K562 (cell line): ENCODE measurements around the gene SVIL. TPM values are rescaled to one million over a fixed set of nuclear protein-coding genes. Genes with fewer than 3 reads are reported as not detected.

ENCODE experiments used
- ATAC-seq: fragments of 200-7000 bp; cut with Tn5 transposase; 3 replicates; pipeline ENCODE4 v1.9.1; 2020; ENCODE audit warnings: moderate library complexity
- BruUV-seq: library from RNA; stranded (reverse); fragments of 400-500 nt; replicated peaks from 2 replicates; lab custom pipeline; 2021; lab: Mats Ljungman, UMichigan
- CTCF ChIA-PET: fragments of 300-600 bp; formaldehyde crosslinking; extraction: SDS; loops from one replicate; lab custom pipeline; 2021; ENCODE audit warnings: low intra/inter-chr PET ratio; lab: Yijun Ruan, JAX
- POLR2A ChIA-PET: fragments of 300-600, 350-650 bp; sonication (Branson Sonifier 250); formaldehyde crosslinking; extraction: SDS; loops from one replicate; lab custom pipeline; 2021; ENCODE audit warnings: antibody characterized with exemption, inconsistent platforms; lab: Yijun Ruan, JAX
- DNase-seq, 4 experiments: peaks; one replicate each; pipeline versions ENCODE4 v3.0.0 to v3.0.0-alpha.2; 2011 to 2018; ENCODE audit warnings: low spot score in 3 of 4, mixed read lengths in 3 of 4; ENCODE audit errors: extremely low read depth in 1 of 4
- FAIRE-seq: peaks from 2 replicates; lab custom pipeline; 2011; peaks lifted over from hg19 to GRCh38; lab: Jason Lieb, UNC
- H2AFZ ChIP-seq: 2 replicates; pipeline ENCODE4 v1.6.0; 2011; ENCODE audit warnings: low read depth, low read length, control low read depth, inconsistent platforms
- H3K27ac ChIP-seq: fragments of 200-600 bp; 3 replicates; pipeline ENCODE4 v1.8.0; 2011; ENCODE audit warnings: low read depth, mild to moderate bottlenecking, control low read depth, inconsistent platforms, low read length, moderate library complexity, mixed read lengths; ENCODE audit errors: extremely low read depth
- H3K27me3 ChIP-seq, 2 experiments: fragments of 300-600 bp in 1 of 2; 2 replicates in 1 of 2; 3 replicates in 1 of 2; pipeline versions ENCODE4 v1.6.0 to v1.8.0; 2011; ENCODE audit warnings: inconsistent platforms in 2 of 2, low read length in 2 of 2, mild to moderate bottlenecking in 1 of 2, mixed read lengths in 1 of 2, moderate library complexity in 1 of 2; ENCODE audit not compliant: control insufficient read depth in 2 of 2, insufficient read depth in 2 of 2
- H3K36me3 ChIP-seq: fragments of 300-600 bp; 3 replicates; pipeline ENCODE4 v1.8.0; 2011; ENCODE audit warnings: mild to moderate bottlenecking, low read length, inconsistent platforms; ENCODE audit not compliant: control insufficient read depth, insufficient read depth
- H3K4me1 ChIP-seq, 2 experiments: fragments of 200-600 bp in 1 of 2; replicated peaks in 1 of 2; 2 replicates in 1 of 2; 3 replicates in 1 of 2; pipeline versions ENCODE4 v1.5.1 to v1.8.0; 2011; ENCODE audit warnings: inconsistent platforms in 2 of 2, low read length in 2 of 2, mild to moderate bottlenecking in 1 of 2, mixed read lengths in 1 of 2, moderate library complexity in 1 of 2; ENCODE audit not compliant: control insufficient read depth in 2 of 2, insufficient read depth in 2 of 2
- H3K4me2 ChIP-seq: 2 replicates; pipeline ENCODE4 v1.6.1; 2011; ENCODE audit warnings: low read length, control low read depth, inconsistent platforms, mixed read lengths; ENCODE audit not compliant: insufficient read depth
- H3K4me3 ChIP-seq: fragments of 200-600 bp; sonication (generic), shearing (Covaris generic); 2 replicates; pipeline ENCODE4 v1.5.1; 2016; ENCODE audit warnings: control low read depth, inconsistent platforms
- H3K79me2 ChIP-seq: fragments of 200-600 bp; 3 replicates; pipeline ENCODE4 v1.8.0; 2011; ENCODE audit warnings: low read length, inconsistent platforms; ENCODE audit not compliant: control insufficient read depth, insufficient read depth
- H3K9ac ChIP-seq, 2 experiments: 2 replicates each; pipeline versions ENCODE4 v1.6.0 to v1.6.1; 2011; ENCODE audit warnings: low read depth in 2 of 2, low read length in 2 of 2, control low read depth in 1 of 2, inconsistent platforms in 1 of 2, mild to moderate bottlenecking in 1 of 2, mixed read lengths in 1 of 2; ENCODE audit not compliant: insufficient read depth in 1 of 2
- H3K9me1 ChIP-seq: one replicate; pipeline ENCODE4 v1.6.0; 2011; ENCODE audit warnings: inconsistent platforms, mild to moderate bottlenecking, low read length, moderate library complexity; ENCODE audit not compliant: control insufficient read depth, insufficient read depth
- H3K9me3 ChIP-seq: replicated peaks from 2 replicates; pipeline ENCODE4 v1.5.1; 2011; ENCODE audit warnings: low read depth, low read length, inconsistent platforms; ENCODE audit not compliant: control insufficient read depth, insufficient read depth
- H4K20me1 ChIP-seq: replicated peaks from 2 replicates; pipeline ENCODE4 v1.6.1; 2011; ENCODE audit warnings: low read length, inconsistent platforms, mixed read lengths; ENCODE audit not compliant: control insufficient read depth, insufficient read depth
- CBX3 ChIP-seq, 2 experiments: IDR thresholded peaks; 1 replicate in 1 of 2; 2 replicates in 1 of 2; pipeline ENCODE4 v1.6.1; 2012; ENCODE audit warnings: inconsistent platforms in 2 of 2, low read length in 2 of 2, borderline replicate concordance in 1 of 2, control low read depth in 1 of 2
- CC2D1A ChIP-seq: fragments of 450-650 bp; IDR thresholded peaks from 2 replicates; pipeline ENCODE4 v1.6.1; 2017; ENCODE audit warnings: mild to moderate bottlenecking
- CEBPB ChIP-seq: fragments of 450-650 bp; IDR thresholded peaks from 2 replicates; pipeline ENCODE4 v1.6.1; 2016; ENCODE audit warnings: missing genetic modification characterization, missing compliant biosample characterization
- NRF1 ChIP-seq, 2 experiments: fragments of 450-650 bp; IDR thresholded peaks in 1 of 2; conservative IDR thresholded peaks in 1 of 2; 2 replicates each; pipeline ENCODE4 v1.6.1; 2014; ENCODE audit warnings: mild to moderate bottlenecking in 2 of 2
- USF2 ChIP-seq: sonication (generic); formaldehyde crosslinking; IDR thresholded peaks from 2 replicates; pipeline ENCODE4 v1.5.0; 2020; ENCODE audit warnings: missing genetic modification reagents
- VEZF1 ChIP-seq: fragments of 200-800 bp; sonication (Bioruptor generic); IDR thresholded peaks from 2 replicates; pipeline ENCODE4 v1.6.1; 2017; ENCODE audit warnings: missing genetic modification characterization, missing compliant biosample characterization
- YY1 ChIP-seq, 3 experiments: IDR thresholded peaks; 2 replicates each; pipeline ENCODE4 v1.6.1; 2011; ENCODE audit warnings: low read length in 2 of 3, mild to moderate bottlenecking in 2 of 3, moderate library complexity in 2 of 3, borderline replicate concordance in 1 of 3, control low read depth in 1 of 3, low read depth in 1 of 3; ENCODE audit not compliant: insufficient read depth in 3 of 3, insufficient replicate concordance in 2 of 3, control insufficient read depth in 1 of 3, insufficient read length in 1 of 3; ENCODE audit errors: extremely low read depth in 1 of 3
- WGBS: fragments of 100-300 bp; shearing (Covaris generic); methylation state at CpG from one replicate; pipeline ENCODE4 v1.1.6; 2016; ENCODE audit warnings: low coverage, mixed read lengths; ENCODE audit not compliant: insufficient coverage; ENCODE audit errors: missing lambda C conversion rate; 5-methylcytosine and 5-hydroxymethylcytosine counted together
- in situ Hi-C: fragments of 300-500 bp; cut with MboI; formaldehyde crosslinking; loops from 4 replicates; pipeline ENCODE4 v1.15.0; 2018; ENCODE audit warnings: inconsistent platforms, mixed read lengths
- intact Hi-C: fragments of 100-400 bp; cut with micrococcal nuclease; formaldehyde crosslinking; loops from 2 replicates; pipeline ENCODE4 v1.14.2; 2022
- polyA plus RNA-seq, 8 experiments: library from polyadenylated mRNA; depleted of rRNA in 4 of 8; stranded (reverse) in 5 of 8; unstranded in 3 of 8; fragments of >200 nt; fragmentation: Nextera tagmentation in 2 of 8; fragmentation: Illumina TruSeq in 1 of 8; extraction: Ambion mirVana in 2 of 8; extraction: Trizol in 1 of 8; gene quantifications; 2 replicates each; pipeline versions ENCODE4 v1.2.1 to v1.2.3, GENCODE V29; 2011 to 2014; ENCODE audit warnings: inconsistent platforms in 1 of 8, missing spikeins in 1 of 8
- total RNA-seq, 7 experiments: library from RNA; depleted of rRNA in 6 of 7; stranded (reverse); fragments of >200 nt in 6 of 7; fragmentation: Illumina TruSeq in 2 of 7; extraction: Trizol in 2 of 7; gene quantifications; 2 replicates each; pipeline versions ENCODE4 v1.2.1 to v1.2.3, GENCODE V29; 2011 to 2021; ENCODE audit warnings: low replicate concordance in 1 of 7

The SVIL gene
- total and polyA plus RNA-seq, 9 of the 15 experiments (the other 6 are each of a cell fraction or from before 2014, with no cell fraction given) = under 0.01 to 0.18 (median 0.05) TPM; not detected in 3

- 0 out of 5 replicates have a peak, but pooled peaks cover 0 to 3% of the 10 kb centered on the region in 2 experiments for H3K4me1 ChIP-seq
- no peaks in the 10 kb centered on the region for H3K79me2 ChIP-seq
- WGBS = 68% methylated on average over 5 of the region's 5 CpGs
- H2AFZ ChIP-seq = peak overlapping the region; percentile 54; the same call in 1 of the 2 replicates
- in situ Hi-C loops = no loop called here
- no peaks in the 10 kb centered on the region for H3K9me1 ChIP-seq
- no peak overlapping the region for H3K4me3 ChIP-seq
- H3K27ac ChIP-seq = no peak overlapping the region
- BruUV-seq = no TSS peak
- peak in 2 of 4 experiments; percentile 27 to 37 for DNase-seq
- intact Hi-C loops = loop anchor here (2.0 kb wide), 2 partner anchors 33 to 53 kb away; no protein-coding TSS in a partner anchor
- H3K4me2 ChIP-seq = no peak overlapping the region
- no peaks in the 10 kb centered on the region for H3K9me3 ChIP-seq
- ChIA-PET CTCF (interaction anchor here (0.7 kb wide), 1 partner anchor 18 kb away, joined by 5 read pairs; no protein-coding TSS in a partner anchor), POLR2A (no interaction called here)
- FAIRE-seq = peak; percentile 35
- ATAC-seq = peak; percentile 83
- no peaks in the 10 kb centered on the region for H3K27me3 ChIP-seq
- peaks cover 5% of the 10 kb centered on the region; the same call in 1 of the 2 replicates for H4K20me1 ChIP-seq
- no peak overlapping the region for H3K9ac ChIP-seq
- 0 out of 2 replicates have a peak, but pooled peaks have one; percentile 25 for TF ChIP-seq CC2D1A
- TF ChIP-seq VEZF1 (CRISPR knock-in tag) = peak; percentile 20; the same call in 1 of the 2 replicates
- peak in 1 of 3 experiments; percentile 29 for TF ChIP-seq YY1 (IDR thresholded peaks at IDR 0.05; ENCODE audit: borderline replicate concordance in 1 of 3, control insufficient read depth in 1 of 3, extremely low read depth in 1 of 3, insufficient read depth in 3 of 3, insufficient read length in 1 of 3, insufficient replicate concordance in 2 of 3, low read depth in 1 of 3, low read length in 2 of 3)
- TF ChIP-seq CEBPB (tag) = no peak
- TF ChIP-seq NRF1 (conservative IDR thresholded peaks at IDR 0.05 in 1 of 2, IDR thresholded peaks at IDR 0.05 in 1 of 2) = peak; percentile 68 to 70
- TF ChIP-seq CBX3 (IDR thresholded peaks at IDR 0.05; ENCODE audit: borderline replicate concordance in 1 of 2, low read length in 2 of 2) = no peak
- peak; percentile 27; the same call in 1 of the 2 replicates for TF ChIP-seq USF2 (CRISPR knock-in tag)
- TF ChIP-seq, all 486 proteins: peak for 5
- no peaks in the 10 kb centered on the region; the same call in 2 of the 3 replicates for H3K36me3 ChIP-seq
These were observed 190.8 kb downstream of the SVIL start for GRCh38 chr10:29443745-29444523.
